A549 (cell line): ENCODE data around the gene RBM41. TPM values are rescaled to one million over a fixed set of nuclear protein-coding genes. Genes with fewer than 3 reads are reported as not detected.

Experiments
- ATAC-seq, 2 experiments: fragments of 200-7000 bp in 1 of 2; fragments of >200 bp in 1 of 2; cut with Nextera tagmentation in 1 of 2; cut with Tn5 transposase in 1 of 2; 3 replicates each; pipeline versions ENCODE4 v1.8.0 to v1.9.1; 2018 to 2020; ENCODE audit warnings: mild to moderate bottlenecking in 1 of 2, moderate library complexity in 1 of 2
- CTCF ChIA-PET: fragments of 300-600 bp; sonication (Branson Sonifier 250); formaldehyde crosslinking; extraction: SDS; loops from one replicate; lab custom pipeline; 2021; ENCODE audit warnings: antibody characterized with exemption, inconsistent platforms; lab: Yijun Ruan, JAX
- POLR2A ChIA-PET: fragments of 350-600 bp; formaldehyde crosslinking; extraction: SDS; loops from one replicate; lab custom pipeline; 2021; ENCODE audit warnings: antibody characterized with exemption, inconsistent platforms; lab: Yijun Ruan, JAX
- DNase-seq, 2 experiments: peaks; one replicate each; pipeline versions ENCODE4 v3.0.0 to v3.0.0-alpha.2; 2011 to 2016; ENCODE audit warnings: low read depth in 1 of 2, low spot score in 1 of 2
- FAIRE-seq: peaks from 2 replicates; lab custom pipeline; 2011; peaks lifted over from hg19 to GRCh38; lab: Jason Lieb, UNC
- H3K27ac ChIP-seq, 2 experiments: fragments of >200 bp; sonication (Bioruptor Twin); formaldehyde crosslinking; 3 replicates each; pipeline ENCODE4 v1.5.1; 2016 to 2017
- H3K4me1 ChIP-seq: fragments of >200 bp; sonication (Bioruptor Twin); formaldehyde crosslinking; 3 replicates; pipeline ENCODE4 v1.6.1; 2016
- H3K4me2 ChIP-seq: fragments of >200 bp; sonication (Bioruptor Twin); formaldehyde crosslinking; 3 replicates; pipeline ENCODE4 v1.6.1; 2016
- H3K4me3 ChIP-seq: fragments of >200 bp; sonication (Bioruptor Twin); formaldehyde crosslinking; 3 replicates; pipeline ENCODE4 v1.5.1; 2016
- H3K9me3 ChIP-seq: fragments of >200 bp; sonication (Bioruptor Twin); formaldehyde crosslinking; 3 replicates; pipeline ENCODE4 v1.6.1; 2016
- BCL3 ChIP-seq: fragments of >200 bp; sonication (Bioruptor Twin); formaldehyde crosslinking; IDR thresholded peaks from 3 replicates; pipeline ENCODE4 v1.6.1; 2016
- CEBPB ChIP-seq, 2 experiments: fragments of >200 bp in 1 of 2; sonication (Bioruptor Twin) in 1 of 2; formaldehyde crosslinking in 1 of 2; IDR thresholded peaks; 2 replicates each; pipeline ENCODE4 v1.6.1; 2012 to 2016
- CHD2 ChIP-seq: fragments of 150-350 bp; IDR thresholded peaks from 2 replicates; pipeline ENCODE4 v1.6.1; 2014; ENCODE audit warnings: low read length; ENCODE audit not compliant: partially characterized antibody
- CHD4 ChIP-seq: fragments of 200-600 bp; sonication (generic); IDR thresholded peaks from 2 replicates; pipeline ENCODE4 v1.6.1; 2016; ENCODE audit warnings: antibody characterized with exemption, mild to moderate bottlenecking, borderline replicate concordance
- EHF ChIP-seq: fragments of 250-450 bp; sonication (Bioruptor Pico); IDR thresholded peaks from 2 replicates; pipeline ENCODE4 v1.5.0; 2020; ENCODE audit warnings: mild to moderate bottlenecking
- EP300 ChIP-seq, 2 experiments: fragments of >200 bp; sonication (Bioruptor Twin); formaldehyde crosslinking; IDR thresholded peaks; 2 replicates in 1 of 2; 3 replicates in 1 of 2; pipeline ENCODE4 v1.6.1; 2016 to 2017
- ESRRA ChIP-seq: fragments of 150-350 bp; IDR thresholded peaks from 2 replicates; pipeline ENCODE4 v1.6.1; 2014; ENCODE audit warnings: mild to moderate bottlenecking, low read length, borderline replicate concordance
- FOSL2 ChIP-seq, 2 experiments: fragments of 450-650 bp in 1 of 2; fragments of >200 bp in 1 of 2; sonication (Bioruptor Twin) in 1 of 2; formaldehyde crosslinking; IDR thresholded peaks; 2 replicates each; pipeline versions ENCODE4 v1.5.0 to v1.6.1; 2016 to 2020; ENCODE audit warnings: mild to moderate bottlenecking in 1 of 2, moderate library complexity in 1 of 2
- JUN ChIP-seq, 2 experiments: fragments of >200 bp; sonication (Bioruptor Twin); formaldehyde crosslinking; IDR thresholded peaks; 2 replicates in 1 of 2; 3 replicates in 1 of 2; pipeline ENCODE4 v1.6.1; 2016 to 2017
- JUNB ChIP-seq: fragments of >200 bp; sonication (Bioruptor Twin); formaldehyde crosslinking; IDR thresholded peaks from 2 replicates; pipeline ENCODE4 v1.6.1; 2016
- MAFK ChIP-seq: fragments of 450-650 bp; IDR thresholded peaks from 2 replicates; pipeline ENCODE4 v1.6.1; 2014; ENCODE audit not compliant: partially characterized antibody
- MAX ChIP-seq: IDR thresholded peaks from 2 replicates; pipeline ENCODE4 v1.6.1; 2012
- RAD21 ChIP-seq, 2 experiments: fragments of >200 bp in 1 of 2; sonication (Bioruptor Twin) in 1 of 2; formaldehyde crosslinking in 1 of 2; IDR thresholded peaks in 1 of 2; conservative IDR thresholded peaks in 1 of 2; 2 replicates in 1 of 2; 3 replicates in 1 of 2; pipeline ENCODE4 v1.6.1; 2012 to 2018; ENCODE audit warnings: inconsistent platforms in 1 of 2
- TFCP2L1 ChIP-seq: fragments of 250-450 bp; sonication (Bioruptor Pico); IDR thresholded peaks from 2 replicates; pipeline ENCODE4 v1.5.0; 2021; ENCODE audit warnings: mild to moderate bottlenecking
- USF2 ChIP-seq: fragments of 450-650 bp; IDR thresholded peaks from 2 replicates; pipeline ENCODE4 v1.6.1; 2014; ENCODE audit warnings: antibody characterized with exemption
- ZC3H11A ChIP-seq: fragments of 450-650 bp; IDR thresholded peaks from 2 replicates; pipeline ENCODE4 v1.6.1; 2014; ENCODE audit warnings: antibody characterized with exemption, mild to moderate bottlenecking
- WGBS: methylation state at CpG from one replicate; pipeline ENCODE4 v1.1.6; 2017; ENCODE audit errors: missing lambda C conversion rate; 5-methylcytosine and 5-hydroxymethylcytosine counted together
- polyA plus RNA-seq, 4 experiments: library from polyadenylated mRNA; depleted of rRNA in 3 of 4; stranded (reverse); fragments of >200 nt; fragmentation: RNase III in 1 of 4; extraction: RNeasy Plus Mini Kit Qiagen cat#74134 plus additional on column Dnase treatment in 1 of 4; gene quantifications; 2 replicates in 3 of 4; 3 replicates in 1 of 4; pipeline ENCODE4 v1.2.3, GENCODE V29; 2011 to 2017

Gene RBM41
- polyA plus RNA-seq, 2 of the 4 experiments (the other 2 are of a cell fraction), result 17.7 to 25.8 TPM

- POLR2A ChIA-PET, result no interaction called here
- H3K4me3 ChIP-seq, result no peak overlapping the region
Observed at GRCh38 chrX:107153005-107153404, 34.4 kb upstream of the RBM41 start.

GRCh38 chrX:107146670-107147069 is 28.0 kb upstream of the RBM41 start:
- FAIRE-seq (no peak), ATAC-seq (no peak), DNase-seq (peak in 1 of 2 experiments; percentile 24)
- H3K4me2 ChIP-seq, result no peak overlapping the region
- POLR2A ChIA-PET, result no interaction called here
- TF ChIP-seq USF2 (no peak), RAD21 (conservative IDR thresholded peaks at IDR 0.05 in 1 of 2, IDR thresholded peaks at IDR 0.05 in 1 of 2) (no peak), TFCP2L1 (no peak), EHF (no peak)
- CTCF ChIA-PET, result no interaction called here
- H3K27ac ChIP-seq, result no peak overlapping the region
- H3K4me1 ChIP-seq, result peaks cover 8% of the 10 kb centered on the region
- peaks cover 7% of the 10 kb centered on the region; the same call in 2 of the 3 replicates for H3K9me3 ChIP-seq
- H3K4me3 ChIP-seq, result no peak overlapping the region

More at GRCh38 chrX:107153005-107153404, 34.4 kb upstream of the RBM41 start:
- peaks cover 8% of the 10 kb centered on the region; the same call in 1 of the 3 replicates for H3K4me1 ChIP-seq
- no peak overlapping the region for H3K4me2 ChIP-seq
- ATAC-seq (no peak), DNase-seq (no peak), FAIRE-seq (peak; percentile 95)
- WGBS, result 88% methylated on average over 5 of the region's 5 CpGs
- CTCF ChIA-PET, result interaction anchor here (1.1 to 1.2 kb wide), 2 partner anchors 8 to 22 kb away, joined by 3 to 4 read pairs; no protein-coding TSS in a partner anchor
- no peak overlapping the region for H3K27ac ChIP-seq
- no peaks in the 10 kb centered on the region for H3K9me3 ChIP-seq
- no peak for TF ChIP-seq USF2

- peak overlapping the region; percentile 25; the same call in 1 of the 3 replicates for H3K4me3 ChIP-seq
- peak overlapping the region; percentile 92 to 95 for H3K27ac ChIP-seq
- FAIRE-seq (no peak), ATAC-seq (peak in 1 of 2 experiments; percentile 33; a peak in 1 of 6 replicates), DNase-seq (no peak)
- H3K4me1 ChIP-seq, result peaks cover 30% of the 10 kb centered on the region
- peak overlapping the region; percentile 69 for H3K4me2 ChIP-seq
- no peaks in the 10 kb centered on the region for H3K9me3 ChIP-seq
- 0% methylated on average over 1 of the region's 1 CpG for WGBS
- TF ChIP-seq ESRRA (no peak), MAFK (peak; percentile 82)
- TF ChIP-seq, all 56 proteins: peak for 1
- ChIA-PET CTCF (interaction anchor here (1.4 to 1.8 kb wide), 3 partner anchors 20 to 242 kb away, joined by 3 to 5 read pairs (median 4); no protein-coding TSS in a partner anchor), POLR2A (no interaction called here)
Observed at GRCh38 chrX:107135965-107136307, 17.3 kb upstream of the RBM41 start.

- TF ChIP-seq CHD4 (no peak), JUNB (peak; percentile 79), JUN (IDR thresholded peaks at IDR 0.05) (peak; percentile 68 to 70; a peak in 3 of 5 replicates), BCL3 (peak; percentile 38; the same call in 1 of the 3 replicates), MAFK (peak; percentile 76), RAD21 (conservative IDR thresholded peaks at IDR 0.05 in 1 of 2, IDR thresholded peaks at IDR 0.05 in 1 of 2) (no peak; a peak in 1 of 5 replicates), EP300 (IDR thresholded peaks at IDR 0.05) (peak; percentile 29 to 72; a peak in 3 of 5 replicates), CHD2 (no peak), FOSL2 (IDR thresholded peaks at IDR 0.05) (peak; percentile 78), FOSL2 (CRISPR knock-in tag; IDR thresholded peaks at IDR 0.05) (peak; percentile 80), ZC3H11A (0 out of 2 replicates have a peak, but pooled peaks have one; percentile 4), MAX (peak; percentile 40; the same call in 1 of the 2 replicates), CEBPB (IDR thresholded peaks at IDR 0.05) (peak; percentile 80 to 89)
- whole genome bisulfite sequencing, result under 1% methylated on average over 5 of the region's 5 CpGs
- H3K27ac ChIP-seq, result peak overlapping the region; percentile 92 to 95
- H3K4me1 ChIP-seq, result peaks cover 30% of the 10 kb centered on the region
- no peaks in the 10 kb centered on the region for H3K9me3 ChIP-seq
- peak; percentile 98 for FAIRE-seq
- CTCF ChIA-PET, result interaction anchor here (1.4 to 1.8 kb wide), 3 partner anchors 20 to 241 kb away, joined by 3 to 5 read pairs (median 4); no protein-coding TSS in a partner anchor
- H3K4me2 ChIP-seq, result peak overlapping the region; percentile 69
- peak; percentile 26 to 89 for DNase-seq
- POLR2A ChIA-PET, result no interaction called here
- peak overlapping the region; percentile 25; the same call in 1 of the 3 replicates for H3K4me3 ChIP-seq
- ATAC-seq, result peak; percentile 96 to 98
Observed at GRCh38 chrX:107135049-107135964, 16.7 kb upstream of the RBM41 start.
